Breast epithelium (tissue), 3 donors: ENCODE results near the gene KLHL29.

Experiments
- CTCF ChIP-seq, 3 donors: fragments of 450-650 bp; IDR thresholded peaks; one replicate each; pipeline ENCODE4 v1.5.1; 2016 to 2017; ENCODE audit warnings: antibody characterized with exemption in 3 of 3, mild to moderate bottlenecking in 3 of 3, moderate library complexity in 3 of 3
- POLR2A ChIP-seq: fragments of 450-650 bp; IDR thresholded peaks from one replicate; pipeline ENCODE4 v1.6.1; 2016; ENCODE audit warnings: antibody characterized with exemption, mild to moderate bottlenecking, moderate library complexity
- POLR2AphosphoS5 ChIP-seq, 3 donors: sonication (generic); formaldehyde crosslinking; IDR thresholded peaks; one replicate each; pipeline ENCODE4 v1.6.1; 2017; ENCODE audit warnings: antibody characterized with exemption in 3 of 3

GRCh38 chr2:23457990-23458682 lies 73.2 kb downstream of the KLHL29 start:
- TF ChIP-seq POLR2AphosphoS5 (IDR thresholded peaks at IDR 0.05) (no peak), CTCF (IDR thresholded peaks at IDR 0.05) (no peak), POLR2A (no peak)
